Esophagus squamous epithelium (tissue), 5 donors: ENCODE measurements around the gene MMP2. TPM values are rescaled to one million over a fixed set of nuclear protein-coding genes. Genes with fewer than 3 reads are reported as not detected.

Experiments used
- DNase-seq: peaks from one replicate; lab custom pipeline; 2025; lab: John Stamatoyannopoulos, UW
- H3K27ac ChIP-seq, 4 donors: fragments of 200-600 bp; sonication (generic); one replicate each; pipeline ENCODE4 v1.5.1; 2016 to 2019; ENCODE audit warnings: mild to moderate bottlenecking in 1 of 4
- H3K27me3 ChIP-seq, 4 donors: fragments of 200-600 bp; sonication (generic); 1 replicate in 3 of 4; 2 replicates in 1 of 4; pipeline versions ENCODE4 v1.5.1 to v1.6.0; 2017 to 2021; ENCODE audit warnings: antibody characterized with exemption in 1 of 4
- H3K36me3 ChIP-seq, 3 donors: fragments of 200-600 bp; sonication (generic); one replicate each; pipeline ENCODE4 v1.5.1; 2016 to 2019
- H3K4me1 ChIP-seq, 3 donors: fragments of 200-600 bp; sonication (generic); one replicate each; pipeline ENCODE4 v1.5.1; 2017 to 2019
- H3K4me3 ChIP-seq, 4 donors: fragments of 200-600 bp; sonication (generic); 1 replicate in 3 of 4; 2 replicates in 1 of 4; pipeline ENCODE4 v1.5.1; 2016 to 2019; ENCODE audit warnings: mild to moderate bottlenecking in 2 of 4, moderate library complexity in 1 of 4
- H3K9me3 ChIP-seq, 3 donors: fragments of 200-600 bp; sonication (generic); one replicate each; pipeline ENCODE4 v1.5.1; 2016 to 2019
- CTCF ChIP-seq, 6 experiments: fragments of 450-650 bp in 4 of 6; fragments of 200-600 bp in 2 of 6; sonication (generic) in 2 of 6; IDR thresholded peaks; one replicate each; pipeline ENCODE4 v1.5.1; 2016 to 2019; ENCODE audit warnings: antibody characterized with exemption in 6 of 6, mild to moderate bottlenecking in 4 of 6, moderate library complexity in 4 of 6
- POLR2A ChIP-seq, 4 donors: fragments of 450-650 bp; IDR thresholded peaks; one replicate each; pipeline ENCODE4 v1.6.1; 2017; ENCODE audit warnings: antibody characterized with exemption in 4 of 4, mild to moderate bottlenecking in 4 of 4, moderate library complexity in 3 of 4
- WGBS, 2 donors: methylation state at CpG; one replicate each; pipeline ENCODE4 v1.1.5; 2018; 5-methylcytosine and 5-hydroxymethylcytosine counted together
- intact Hi-C: fragments of 100-400 bp; cut with DNase I; formaldehyde crosslinking; loops from one replicate; pipeline ENCODE4 v1.15.0; 2022
- total RNA-seq, 4 donors: library from RNA; depleted of rRNA; stranded (reverse); fragments of >200 nt; gene quantifications; one replicate each; pipeline ENCODE4 v1.1.0, GENCODE V29; 2016
- donor health status: DM: yes; HTN: yes; CAD: no.

MMP2 gene
- total RNA-seq, 4 donors from 2014 or later = 4.5 to 210 (median 92.7) TPM

- Histone ChIP-seq H3K36me3 (peaks cover 0 to 10% (median 0%) of the 10 kb centered on the region in 3 donors), H3K9me3 (no peaks in the 10 kb centered on the region), H3K4me3 (no peak overlapping the region), H3K27ac (no peak overlapping the region), H3K27me3 (no peaks in the 10 kb centered on the region), H3K4me1 (peaks cover 17 to 58% (median 28%) of the 10 kb centered on the region in 3 donors)
- no peak for DNase-seq
- intact Hi-C loops = loop anchor here (10.0 kb wide), 1 partner anchor 56 kb away; no protein-coding TSS in a partner anchor
- WGBS, 2 donors = 0 to 46% methylated on average over 1 to 2 of the region's 3 CpGs
- no peak for TF ChIP-seq CTCF (IDR thresholded peaks at IDR 0.05)
- TF ChIP-seq POLR2A (IDR thresholded peaks at IDR 0.05) = no peak
These were observed 21.6 kb downstream of the MMP2 start for GRCh38 chr16:55500530-55501011.

GRCh38 chr16:55501549-55502322, 22.7 kb downstream of the MMP2 start:
- DNase-seq = no peak
- 55 to 64% methylated on average over 9 of the region's 9 CpGs for WGBS, 2 donors
- TF ChIP-seq CTCF (IDR thresholded peaks at IDR 0.05) (peak in 1 of 6 experiments; percentile 19), POLR2A (IDR thresholded peaks at IDR 0.05) (no peak)
- peaks cover 0 to 18% (median 1%) of the 10 kb centered on the region in 3 donors for H3K36me3 ChIP-seq
- H3K9me3 ChIP-seq = no peaks in the 10 kb centered on the region
- no peak overlapping the region for H3K27ac ChIP-seq
- H3K4me3 ChIP-seq = no peak overlapping the region
- no peaks in the 10 kb centered on the region for H3K27me3 ChIP-seq
- intact Hi-C loops = loop anchor here (10.0 kb wide), 1 partner anchor 57 kb away; no protein-coding TSS in a partner anchor
- peaks cover 17 to 49% (median 23%) of the 10 kb centered on the region in 3 donors for H3K4me1 ChIP-seq

GRCh38 chr16:55502801-55503366, 23.9 kb downstream of the MMP2 start:
- peaks cover 17 to 49% (median 23%) of the 10 kb centered on the region in 3 donors for H3K4me1 ChIP-seq
- no peak for DNase-seq

GRCh38 chr16:55503726-55504550, 24.9 kb downstream of the MMP2 start:
- H3K36me3 ChIP-seq = peaks cover 0 to 15% (median 3%) of the 10 kb centered on the region in 3 donors
- no peak for TF ChIP-seq POLR2A (IDR thresholded peaks at IDR 0.05)
- WGBS, 2 donors = 94 to 96% methylated on average over 8 of the region's 8 CpGs
- peaks cover 0 to 7% (median 0%) of the 10 kb centered on the region in 4 donors for H3K27me3 ChIP-seq
- H3K4me3 ChIP-seq = no peak overlapping the region
- no peak for DNase-seq
- peaks cover 17 to 53% (median 23%) of the 10 kb centered on the region in 3 donors for H3K4me1 ChIP-seq
- no peak overlapping the region for H3K27ac ChIP-seq
- intact Hi-C loops = loop anchor here (10.0 kb wide), 1 partner anchor 59 kb away; no protein-coding TSS in a partner anchor
- H3K9me3 ChIP-seq = no peaks in the 10 kb centered on the region

More at GRCh38 chr16:55502801-55503366, 23.9 kb downstream of the MMP2 start:
- Histone ChIP-seq H3K36me3 (peaks cover 0 to 15% (median 3%) of the 10 kb centered on the region in 3 donors), H3K4me3 (no peak overlapping the region), H3K27ac (peak overlapping the region in 1 of 4 donors; percentile 29), H3K9me3 (no peaks in the 10 kb centered on the region), H3K27me3 (no peaks in the 10 kb centered on the region)
- WGBS, 2 donors = 33 to 50% methylated on average over 2 to 7 of the region's 13 CpGs
- intact Hi-C loops = loop anchor here (10.0 kb wide), 1 partner anchor 58 kb away; no protein-coding TSS in a partner anchor
- TF ChIP-seq POLR2A (IDR thresholded peaks at IDR 0.05) (no peak), CTCF (IDR thresholded peaks at IDR 0.05) (peak in 1 of 6 experiments; percentile 39)
